ENCODE results near the gene RANBP3.
A peak's percentile ranks its signal among the peaks of the same experiment; 100 is the strongest.
"Not testable (repeated sequence)": the region's sequence is repeated elsewhere in the genome, so short reads cannot be mapped to it uniquely, and the experiment has no call there.

The RANBP3 gene, protein sequence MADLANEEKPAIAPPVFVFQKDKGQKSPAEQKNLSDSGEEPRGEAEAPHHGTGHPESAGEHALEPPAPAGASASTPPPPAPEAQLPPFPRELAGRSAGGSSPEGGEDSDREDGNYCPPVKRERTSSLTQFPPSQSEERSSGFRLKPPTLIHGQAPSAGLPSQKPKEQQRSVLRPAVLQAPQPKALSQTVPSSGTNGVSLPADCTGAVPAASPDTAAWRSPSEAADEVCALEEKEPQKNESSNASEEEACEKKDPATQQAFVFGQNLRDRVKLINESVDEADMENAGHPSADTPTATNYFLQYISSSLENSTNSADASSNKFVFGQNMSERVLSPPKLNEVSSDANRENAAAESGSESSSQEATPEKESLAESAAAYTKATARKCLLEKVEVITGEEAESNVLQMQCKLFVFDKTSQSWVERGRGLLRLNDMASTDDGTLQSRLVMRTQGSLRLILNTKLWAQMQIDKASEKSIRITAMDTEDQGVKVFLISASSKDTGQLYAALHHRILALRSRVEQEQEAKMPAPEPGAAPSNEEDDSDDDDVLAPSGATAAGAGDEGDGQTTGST

DNA sequence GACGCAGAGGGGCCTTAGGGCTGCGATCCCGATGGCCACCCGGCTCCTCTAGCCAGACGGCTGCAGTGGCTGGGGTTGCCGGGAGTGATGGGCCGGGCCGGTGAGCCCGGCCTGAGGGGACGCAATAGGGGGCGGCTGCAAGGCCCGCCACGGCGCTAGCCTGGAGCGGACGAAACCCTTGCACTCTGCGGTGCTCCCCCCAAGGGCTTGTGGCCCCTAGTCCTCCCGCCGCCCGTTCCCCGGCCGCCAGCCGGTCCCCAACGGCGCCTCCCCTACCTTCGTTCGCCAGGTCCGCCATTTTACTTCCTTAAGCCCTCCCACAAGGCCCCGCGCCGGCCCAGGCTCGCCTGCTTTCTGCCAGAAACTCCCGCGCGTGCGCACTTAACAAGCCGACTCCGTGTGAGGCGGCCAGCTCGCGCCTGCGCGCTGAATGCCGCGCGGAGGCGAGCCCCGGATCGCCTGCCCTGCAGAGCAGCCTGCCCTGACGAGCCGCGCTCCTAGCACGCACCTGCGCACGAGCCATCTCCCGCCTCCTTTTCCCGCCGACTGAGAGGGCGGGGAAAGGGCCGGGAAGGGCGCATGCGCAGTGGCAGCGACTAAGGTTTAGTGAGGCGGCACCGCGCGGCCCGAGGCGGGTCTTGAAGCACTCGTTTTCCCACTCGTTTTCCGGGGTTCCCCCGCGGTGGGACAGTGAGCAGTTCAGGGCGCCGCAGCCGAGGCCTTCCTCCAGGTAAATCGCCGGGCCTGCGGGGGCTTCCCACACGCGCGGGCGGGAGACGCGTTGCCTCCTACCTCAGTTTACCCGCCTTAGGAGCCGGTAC is at the start of gene RANBP3:
RANBP3 (minus strand) TSS at position 356 of the 821 bp plus-strand sequence; CDS start at position 298, 58 bp downstream.
- DNase-seq (ENCODE audit: low spot score), result peak; percentile 99

DNA sequence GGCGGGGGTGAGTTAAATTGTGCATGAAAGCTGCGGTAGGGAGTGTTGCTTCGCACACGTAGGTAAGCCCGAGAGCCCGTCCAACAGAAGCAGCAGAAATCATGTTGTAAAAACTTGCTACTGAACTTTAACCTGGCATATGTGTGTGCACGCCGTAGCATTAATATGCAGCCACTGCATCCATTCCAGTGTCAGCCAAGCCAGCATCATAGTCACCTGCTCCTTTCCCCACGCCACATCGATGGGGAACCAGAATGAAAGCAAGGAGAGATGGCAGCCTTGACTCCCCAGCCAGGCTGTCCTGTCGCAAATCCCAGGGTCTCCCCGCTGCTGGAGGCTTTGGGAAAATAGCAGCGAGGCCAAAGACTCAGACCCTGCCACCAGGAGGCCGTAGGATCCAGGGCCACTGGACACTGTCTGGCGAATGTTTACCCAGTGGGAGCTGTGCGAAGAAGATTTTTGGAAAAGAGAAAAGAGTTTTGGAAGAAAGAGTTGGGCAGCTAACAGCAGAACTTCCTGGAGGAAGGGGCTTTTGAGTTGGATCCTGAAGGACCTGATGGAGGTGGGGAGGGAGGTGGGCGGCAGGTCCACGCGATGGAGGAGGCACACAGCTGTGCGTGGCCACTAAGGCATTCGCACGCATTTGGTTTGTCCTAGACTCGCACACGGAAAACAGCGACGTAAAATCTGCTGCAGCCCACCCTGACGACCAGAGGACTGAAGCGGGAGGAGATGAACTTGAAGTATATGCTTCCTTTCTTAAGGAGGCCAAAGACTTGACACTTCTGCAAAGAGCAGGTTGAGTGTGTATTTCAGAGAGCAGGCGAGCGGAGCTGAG is 48.7 kb upstream of the RANBP3 start:
- no peak for DNase-seq (ENCODE audit: low spot score)

DNA sequence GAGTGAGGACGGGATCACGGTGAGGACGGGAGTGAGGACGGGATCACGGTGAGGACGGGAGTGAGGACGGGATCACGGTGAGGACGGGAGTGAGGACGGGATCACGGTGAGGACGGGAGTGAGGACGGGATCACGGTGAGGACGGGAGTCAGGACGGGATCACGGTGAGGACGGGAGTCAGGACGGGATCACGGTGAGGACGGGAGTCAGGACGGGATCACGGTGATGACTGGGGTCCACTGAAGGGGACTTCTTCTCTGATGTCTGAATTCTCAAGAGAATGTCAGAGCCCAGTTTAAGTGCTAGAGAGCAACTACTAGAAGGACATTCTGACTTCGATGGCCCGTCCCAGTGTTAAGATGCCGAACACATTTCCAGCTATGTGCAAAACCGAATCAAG is 46.8 kb upstream of the RANBP3 start:
- DNase-seq (ENCODE audit: low spot score), result not testable (repeated sequence)

DNA sequence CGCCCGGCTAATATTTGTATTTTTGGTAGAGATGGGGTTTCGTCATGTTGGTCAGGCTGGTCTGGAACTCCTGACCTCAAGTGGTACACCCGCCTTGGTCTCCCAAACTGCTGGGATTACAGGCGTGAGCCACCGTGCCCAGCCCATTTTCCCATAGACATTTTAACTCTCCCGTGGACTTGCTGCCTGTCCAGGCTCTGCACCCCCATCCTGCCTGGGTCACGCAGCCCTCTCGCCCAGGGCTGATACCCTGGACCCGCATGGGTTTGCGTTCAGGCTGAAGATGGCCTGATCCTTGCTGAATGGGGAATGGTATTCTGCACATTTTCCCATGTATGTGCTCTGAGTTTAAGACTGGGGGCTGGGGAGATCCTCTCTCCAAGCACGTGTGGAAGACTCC is 46.0 kb upstream of the RANBP3 start:
- no peak for DNase-seq (ENCODE audit: low spot score)

DNA sequence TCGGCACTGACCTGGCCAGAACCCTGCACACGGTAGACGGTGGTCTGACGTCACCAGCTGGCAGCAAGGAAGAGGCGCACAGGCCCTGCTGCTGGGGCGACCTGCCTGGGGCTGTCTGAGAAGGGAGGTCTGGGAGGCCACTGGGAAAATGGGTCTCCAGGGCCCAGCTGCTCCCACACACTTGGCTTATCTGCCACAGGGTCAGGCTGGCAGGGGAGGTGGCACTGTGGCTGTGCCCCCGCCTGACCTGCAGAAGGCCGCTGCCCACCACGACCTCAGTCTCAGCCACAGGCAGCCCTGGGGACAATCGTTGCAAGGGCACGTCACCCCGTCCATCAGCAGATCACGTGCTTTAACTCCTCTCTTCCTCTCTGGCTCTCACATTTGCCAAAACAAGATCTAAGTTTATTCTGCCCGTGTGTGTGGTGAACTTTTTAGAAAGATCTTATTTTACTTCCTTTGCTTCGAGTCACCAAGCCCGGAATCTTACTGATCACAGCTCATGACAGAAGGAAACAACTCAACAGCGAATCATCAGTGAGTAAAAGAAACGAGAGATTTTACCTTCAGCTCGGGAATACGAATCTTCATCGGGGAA is 45.2 kb upstream of the RANBP3 start:
- peak; percentile 73 for DNase-seq (ENCODE audit: low spot score)

DNA sequence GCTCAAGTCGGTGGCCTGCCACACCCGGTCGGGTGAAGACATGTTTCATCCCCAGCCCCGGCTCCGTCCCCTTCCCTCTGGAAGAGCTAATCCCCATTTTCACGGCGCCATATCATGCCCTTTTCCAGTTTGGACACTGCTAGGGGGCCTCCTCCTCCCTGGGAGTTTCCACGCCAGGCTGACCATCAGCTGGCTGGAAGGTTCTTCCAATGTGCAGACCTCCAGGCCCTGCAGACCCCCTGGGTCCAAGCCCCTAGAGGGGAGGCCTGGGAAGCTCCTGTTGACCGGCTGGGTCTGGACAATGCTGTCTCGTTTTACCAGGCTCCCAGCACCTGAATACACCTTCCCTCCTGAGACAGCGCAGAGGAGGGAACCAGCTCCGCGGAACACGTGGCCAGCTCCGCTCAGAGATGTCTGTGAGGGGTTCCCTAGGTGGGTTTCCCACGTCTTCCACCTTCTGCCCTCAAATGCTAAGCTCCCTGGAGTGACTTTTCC is 44.7 kb upstream of the RANBP3 start:
- no peak for DNase-seq (ENCODE audit: low spot score)

DNA sequence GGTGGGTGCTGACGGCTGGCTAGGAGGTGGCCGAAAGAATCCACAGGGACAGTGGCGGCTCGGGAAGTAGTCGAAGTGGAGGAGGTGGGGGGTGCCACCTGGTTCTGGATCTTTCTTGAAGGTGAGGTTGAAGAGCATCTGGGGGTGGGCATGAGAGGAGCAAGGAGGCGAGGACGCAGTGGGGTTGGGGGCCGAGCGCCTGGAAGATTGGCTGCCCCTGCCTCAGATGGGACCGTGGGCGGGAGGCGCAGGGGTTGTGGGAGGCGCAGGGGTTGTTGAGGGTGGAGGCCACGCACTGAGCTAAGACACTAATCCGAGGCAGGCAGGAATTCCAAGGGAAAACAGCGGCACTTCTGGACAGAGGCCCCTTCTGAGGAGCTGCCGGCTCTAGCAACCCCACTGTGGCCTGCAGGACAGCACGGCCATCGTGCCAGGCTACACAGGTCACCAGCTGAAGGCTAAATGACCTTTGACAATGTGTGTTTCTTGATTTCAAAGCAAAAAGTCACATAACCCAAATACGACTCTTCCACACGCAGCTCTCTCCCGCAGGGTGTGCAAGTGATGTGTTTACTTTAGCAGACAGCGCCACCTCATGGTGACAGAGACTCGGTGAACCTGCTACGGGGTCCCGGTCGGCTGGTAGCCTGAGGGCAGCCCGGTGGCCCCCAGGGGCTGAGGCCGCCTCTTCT is 44.1 kb upstream of the RANBP3 start:
- DNase-seq (ENCODE audit: low spot score), result peak; percentile 69

DNA sequence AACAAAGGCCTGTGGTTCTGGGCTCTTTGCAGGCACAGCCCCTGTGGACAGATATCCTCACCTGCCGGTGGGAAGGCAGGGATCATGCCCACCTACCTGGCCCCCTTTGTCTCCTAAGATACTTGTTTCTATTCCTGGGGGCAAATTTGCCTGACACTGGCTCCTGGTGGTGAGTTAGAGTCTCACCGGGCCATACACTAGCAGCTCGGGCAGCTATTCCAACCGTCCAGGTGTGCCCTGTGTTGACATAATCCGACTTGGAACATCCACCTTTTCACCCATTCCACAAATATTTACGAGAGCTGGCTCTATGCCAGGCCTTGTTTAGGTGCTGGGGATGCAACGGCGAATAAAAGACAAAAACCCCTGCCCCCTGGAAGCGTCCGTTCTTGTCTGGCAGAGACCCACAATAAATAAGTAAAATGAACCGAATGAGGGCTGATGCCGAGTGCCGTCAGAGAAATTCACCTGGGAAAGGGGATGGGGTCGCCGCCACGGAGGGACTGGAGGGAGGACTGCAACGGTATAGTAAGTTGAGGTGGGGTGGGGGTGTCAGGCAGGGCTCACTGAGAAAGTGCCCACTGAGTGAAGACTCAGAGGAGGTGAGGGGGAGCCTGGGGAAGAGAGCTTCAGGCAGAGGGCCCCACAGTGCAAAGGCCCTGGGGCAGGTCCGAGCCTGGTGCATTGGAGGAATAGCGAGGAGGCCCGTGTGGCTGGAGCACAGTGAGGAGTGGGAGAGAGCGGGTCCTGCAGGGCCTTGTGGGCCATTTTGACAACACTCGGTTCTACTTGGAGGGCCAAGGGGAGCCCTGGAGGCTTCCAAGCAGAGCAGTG is 43.2 kb upstream of the RANBP3 start:
- no peak for DNase-seq (ENCODE audit: low spot score)

DNA sequence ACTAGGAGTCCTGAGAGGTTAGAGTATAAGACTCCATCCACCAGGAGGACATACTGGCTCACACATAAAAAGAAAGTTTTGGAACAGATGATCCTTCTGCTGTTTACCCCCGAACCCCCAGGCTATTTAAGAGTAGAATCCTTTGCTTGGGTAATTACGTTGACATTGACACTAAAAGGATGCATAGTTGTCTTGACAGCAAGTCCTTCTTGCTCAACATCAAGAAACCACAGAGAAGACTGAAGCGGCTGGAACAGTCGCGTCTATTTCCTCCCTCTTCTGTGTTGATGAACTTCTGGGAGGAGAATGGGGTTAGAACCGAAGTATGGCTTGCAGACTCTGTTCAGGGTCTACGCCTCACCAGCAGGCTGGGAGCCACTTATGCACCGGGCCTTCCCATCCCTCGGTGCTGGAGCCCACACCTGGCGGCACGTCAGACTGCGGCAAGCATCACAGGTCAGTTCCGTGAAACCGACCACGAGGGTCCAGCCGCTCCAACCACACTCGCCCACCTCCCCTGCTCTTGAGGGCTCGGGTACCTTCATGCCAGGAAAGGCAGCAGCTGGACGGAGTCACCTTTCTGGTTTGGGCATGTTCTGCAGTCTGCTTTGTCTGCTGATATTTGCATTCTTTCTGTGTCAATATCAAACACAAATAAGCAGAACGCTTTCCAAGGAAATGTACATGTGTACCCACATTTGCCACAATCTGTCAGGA is 42.4 kb upstream of the RANBP3 start:
- no peak for DNase-seq (ENCODE audit: low spot score)

DNA sequence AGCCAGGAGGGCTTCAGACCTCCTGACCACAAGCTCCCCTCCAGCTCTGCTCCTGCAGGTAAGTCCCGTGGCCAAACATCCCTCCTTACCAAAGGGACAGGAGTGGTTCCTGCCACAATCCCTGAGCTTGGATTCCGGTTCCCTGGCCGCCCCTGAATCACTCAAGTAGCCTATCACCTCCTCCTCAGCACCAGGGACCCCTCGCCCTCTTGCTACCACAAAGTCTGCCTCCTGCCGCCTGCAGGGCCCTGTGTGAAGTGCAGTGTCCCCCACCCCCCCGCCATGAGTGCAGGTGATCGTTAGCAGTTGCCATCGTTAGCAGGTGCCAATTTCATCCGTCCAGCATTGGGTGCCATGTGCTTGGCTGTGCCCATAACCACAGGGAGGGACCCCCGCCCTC is 40.8 kb upstream of the RANBP3 start:
- no peak for DNase-seq (ENCODE audit: low spot score)

DNA sequence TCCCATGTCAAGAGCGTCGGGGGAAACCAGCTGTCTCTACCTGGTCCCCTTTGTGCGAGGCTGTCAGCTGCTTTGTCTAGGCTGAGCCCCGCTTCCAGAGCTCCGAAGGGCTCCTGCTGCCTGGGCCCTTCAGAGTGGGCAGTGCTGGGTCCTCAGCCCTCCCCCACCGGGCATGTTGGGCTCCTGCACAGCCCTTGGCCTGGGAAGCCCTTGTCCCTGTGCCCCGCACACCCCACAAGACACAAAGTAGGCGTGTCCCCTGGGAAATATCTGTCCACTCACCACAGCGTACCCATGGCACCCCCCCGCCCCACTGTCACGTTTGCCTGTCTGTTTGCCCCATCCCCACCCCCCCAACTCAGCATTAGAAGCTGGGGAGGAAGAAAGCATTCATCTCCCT is 39.6 kb upstream of the RANBP3 start:
- no peak for DNase-seq (ENCODE audit: low spot score)

DNA sequence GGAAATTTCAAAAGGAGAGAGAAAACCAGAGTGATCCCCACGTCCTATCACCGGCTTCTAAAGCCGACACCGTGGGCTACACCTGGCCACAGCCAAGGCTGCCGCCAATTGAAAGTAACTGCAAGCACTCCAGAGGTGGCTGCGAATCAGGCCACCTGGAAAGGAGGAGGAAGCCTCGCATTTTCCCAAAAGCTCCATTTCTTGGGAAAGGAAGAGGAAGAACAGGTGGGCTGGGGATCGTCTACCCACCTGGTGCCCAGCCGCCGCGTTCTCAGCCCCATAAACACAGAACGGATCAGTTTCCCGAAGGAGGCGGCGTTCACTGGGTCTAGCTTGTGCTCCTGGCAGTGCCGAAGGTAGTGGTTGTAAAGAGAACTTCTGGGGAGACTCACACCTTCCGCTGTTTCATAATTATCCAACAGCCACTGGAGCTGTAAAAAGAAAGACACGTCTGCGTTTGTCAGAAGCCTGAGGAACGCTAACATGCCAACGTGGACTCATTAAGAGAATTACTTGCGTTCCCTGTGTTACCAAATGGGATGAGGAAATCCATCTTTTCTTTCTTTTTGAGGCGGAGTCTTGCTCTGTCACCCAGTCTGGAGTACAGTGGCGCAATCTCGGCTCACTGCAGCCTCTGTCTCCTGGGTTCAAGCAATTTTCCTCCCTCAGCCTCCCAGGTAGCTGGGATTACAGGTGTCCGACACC is 38.1 kb upstream of the RANBP3 start:
- DNase-seq (ENCODE audit: low spot score), result no peak

DNA sequence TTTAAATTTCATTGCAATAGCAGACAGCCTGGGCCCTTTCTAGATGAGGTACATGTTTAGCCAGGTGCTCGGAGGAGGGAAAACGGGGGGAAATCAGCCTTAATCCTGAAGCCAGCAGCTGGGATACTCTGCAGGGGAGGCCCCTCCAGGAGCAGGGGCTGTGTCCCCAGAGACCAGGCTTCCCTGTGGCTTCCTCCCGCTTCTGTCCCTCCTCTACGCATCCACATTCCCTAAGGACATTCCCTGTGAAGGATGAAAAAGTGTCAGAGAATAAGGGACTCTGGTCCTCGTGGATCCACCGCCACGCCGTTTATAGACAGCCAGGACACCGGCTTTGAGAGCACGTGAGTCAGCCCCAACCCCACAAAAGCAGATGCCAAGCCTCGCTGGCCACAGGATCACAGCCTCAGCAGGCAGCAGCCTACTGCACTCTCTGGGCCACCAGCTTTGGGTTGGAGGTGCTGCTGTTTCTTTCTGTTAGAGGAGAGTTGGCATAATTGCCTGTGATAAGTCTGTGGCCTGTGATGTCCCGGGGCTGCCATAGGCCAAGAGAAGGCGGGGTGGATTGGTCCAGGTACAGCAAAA is 36.7 kb upstream of the RANBP3 start:
- DNase-seq (ENCODE audit: low spot score), result no peak

DNA sequence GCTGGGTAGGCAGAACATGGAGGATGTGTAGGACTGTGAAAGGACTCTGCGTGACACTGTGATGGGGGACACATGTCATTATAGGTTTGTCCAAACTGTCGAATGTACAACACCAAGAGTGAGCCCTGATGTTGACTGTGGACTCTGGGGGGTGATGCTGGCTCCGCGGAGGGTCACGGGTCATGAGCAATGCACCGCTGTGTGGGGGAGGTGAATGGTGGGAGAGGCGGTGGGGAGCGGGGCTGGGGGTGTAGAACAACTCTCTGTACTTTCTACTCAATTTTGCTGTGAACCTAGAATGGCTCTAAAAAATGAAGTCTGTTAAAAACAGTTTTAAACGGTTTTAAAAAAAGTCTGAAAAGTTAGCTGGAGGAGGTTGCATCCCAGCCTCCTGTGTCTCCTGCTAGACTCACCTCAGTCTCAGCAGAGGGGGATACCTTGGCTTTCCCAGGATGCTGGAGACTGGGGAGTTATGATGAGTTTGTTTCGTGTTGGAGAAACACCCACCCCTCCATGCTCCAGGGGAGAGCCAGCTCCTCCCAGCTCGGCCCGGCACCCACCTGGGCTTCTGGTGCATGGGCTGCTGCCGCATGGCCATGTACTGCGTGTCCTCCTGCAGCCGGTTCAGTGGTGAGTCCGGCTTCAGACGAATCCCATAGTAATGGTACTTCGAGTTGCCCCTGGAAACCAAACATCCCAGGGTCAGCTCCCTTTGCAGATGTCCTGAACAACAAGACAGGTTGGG is 34.7 kb upstream of the RANBP3 start:
- no peak for DNase-seq (ENCODE audit: low spot score)

DNA sequence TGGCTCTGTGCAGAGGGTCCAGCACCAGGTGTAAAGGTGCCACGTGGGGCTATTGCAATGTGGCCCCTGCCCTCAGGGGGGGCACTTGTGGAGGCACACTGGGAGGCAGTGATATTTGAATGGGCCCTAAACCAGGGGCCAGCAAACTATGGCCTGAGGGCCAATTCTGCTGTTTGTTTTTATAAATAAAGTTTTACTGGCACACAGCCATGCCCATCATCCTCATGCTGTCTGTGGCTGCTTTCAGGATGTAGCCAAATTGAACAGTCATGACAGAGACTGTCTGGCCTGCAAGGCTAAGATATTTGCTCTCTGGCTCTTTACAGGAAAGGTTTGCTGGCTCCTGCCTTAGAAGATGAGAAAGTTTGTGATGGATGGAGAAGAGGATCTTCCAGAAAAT is 33.9 kb upstream of the RANBP3 start:
- no peak for DNase-seq (ENCODE audit: low spot score)

DNA sequence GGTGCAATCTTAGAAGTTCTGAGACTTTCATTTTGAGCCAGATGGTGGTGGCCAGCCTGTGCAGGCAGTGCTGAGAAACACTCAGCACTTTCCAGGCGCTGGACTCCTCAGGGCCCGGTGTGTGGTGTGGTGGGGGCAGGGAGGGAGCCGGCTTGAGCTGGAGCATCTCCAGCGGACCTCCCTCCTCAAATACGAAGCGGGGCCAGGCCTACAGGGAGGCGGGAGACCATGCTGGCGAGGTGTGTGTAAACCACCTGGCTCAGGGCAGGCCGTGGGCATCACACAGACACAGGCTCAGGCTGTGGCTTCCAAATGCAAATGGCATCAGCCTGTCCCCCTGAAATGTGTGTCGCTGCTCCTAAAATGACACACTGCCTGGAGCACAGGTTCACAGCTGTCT is 33.3 kb upstream of the RANBP3 start:
- DNase-seq (ENCODE audit: low spot score), result no peak

DNA sequence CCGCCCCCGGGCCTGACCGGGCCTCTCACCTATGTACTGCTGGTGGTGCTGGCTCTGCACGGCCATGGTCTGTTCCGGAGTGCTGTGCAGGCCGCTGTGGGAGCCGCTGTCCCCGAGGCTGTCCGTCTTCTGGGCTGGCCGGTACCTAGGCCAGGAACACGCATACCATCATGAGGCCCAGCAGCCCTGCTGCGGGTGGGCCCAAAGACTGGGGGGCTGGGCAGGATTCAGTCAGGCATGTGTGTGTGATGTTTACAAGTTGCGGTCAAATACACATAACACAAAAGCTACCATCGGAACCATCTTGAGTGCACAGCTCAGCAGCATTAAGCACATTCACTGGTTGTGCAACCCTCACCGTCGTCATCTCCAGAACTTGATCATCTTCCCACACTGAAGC is 32.2 kb upstream of the RANBP3 start:
- no peak for DNase-seq (ENCODE audit: low spot score)

DNA sequence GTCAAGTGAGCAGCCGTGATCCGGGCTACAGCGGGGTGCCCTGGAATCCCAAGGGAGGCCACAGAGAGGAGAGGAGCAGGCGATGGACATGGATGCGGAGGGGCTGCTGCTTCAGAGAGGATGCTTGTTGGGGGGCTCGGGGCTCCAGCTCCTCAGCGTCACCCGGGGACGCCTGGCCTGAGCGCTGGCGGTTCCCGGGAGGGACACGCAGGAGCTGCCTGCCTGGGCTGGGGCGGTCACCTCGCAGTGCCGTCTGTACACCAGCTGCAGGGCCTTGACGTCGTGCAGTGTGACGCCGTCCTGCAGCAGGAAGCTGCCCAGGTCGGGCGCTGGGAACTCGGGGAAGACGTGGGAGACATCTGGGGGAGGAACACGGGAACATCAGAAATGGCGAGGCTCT is 29.9 kb upstream of the RANBP3 start:
- no peak for DNase-seq (ENCODE audit: low spot score)

All from kidney tubule cell (primary cell).